GM18502 (cell line): Measurements from ENCODE around the gene RNPEP.
"Not testable (repeated sequence)": the region's sequence is repeated elsewhere in the genome, so short reads cannot be mapped to it uniquely, and the experiment has no call there.

Experiments used
- ATAC-seq: cut with Tn5 transposase; IDR thresholded peaks from one replicate; pipeline ENCODE4 v1.9.1; 2021; ENCODE audit warnings: mild to moderate bottlenecking; ENCODE audit not compliant: unreplicated experiment, poor library complexity

RNPEP gene

DNA sequence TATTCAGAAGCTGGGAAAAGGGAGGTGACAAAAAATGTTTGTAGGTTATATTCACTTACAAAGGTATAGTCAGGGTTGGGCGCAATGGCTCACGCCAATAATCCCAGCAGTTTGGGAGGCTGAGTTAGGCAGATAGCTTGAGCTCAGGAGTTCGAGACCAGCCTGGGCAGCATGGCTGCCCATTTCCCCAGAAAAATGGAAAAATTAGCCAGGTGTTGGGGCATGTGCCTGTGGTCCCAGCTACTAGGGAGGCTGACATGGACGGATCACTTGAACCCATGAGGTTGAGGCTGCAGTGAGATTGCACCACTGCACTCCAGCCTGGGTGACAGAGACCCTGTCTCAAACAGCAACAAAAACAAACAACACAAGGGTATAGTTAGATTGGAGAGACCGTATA is 24.1 kb upstream of the RNPEP start:
- no peak for ATAC-seq

DNA sequence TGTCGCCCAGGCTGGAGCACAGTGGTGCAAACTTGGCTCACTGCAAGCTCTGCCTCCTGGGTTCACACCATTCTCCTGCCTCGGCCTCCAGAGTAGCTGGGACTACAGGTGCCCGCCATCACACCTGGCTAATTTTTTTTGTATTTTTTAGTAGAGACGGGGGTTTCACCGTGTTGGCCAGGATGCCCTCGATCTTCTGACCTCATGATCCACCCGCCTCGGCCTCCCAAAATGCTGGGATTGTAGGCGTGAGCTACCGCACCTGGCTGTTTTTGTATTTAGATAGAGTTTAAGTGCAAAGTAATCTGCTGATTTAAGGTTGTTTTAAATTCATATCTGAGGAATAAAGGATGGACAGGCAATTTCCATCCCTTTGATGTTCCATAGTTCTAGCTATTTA is 20.1 kb upstream of the RNPEP start:
- ATAC-seq: not testable (repeated sequence)

DNA sequence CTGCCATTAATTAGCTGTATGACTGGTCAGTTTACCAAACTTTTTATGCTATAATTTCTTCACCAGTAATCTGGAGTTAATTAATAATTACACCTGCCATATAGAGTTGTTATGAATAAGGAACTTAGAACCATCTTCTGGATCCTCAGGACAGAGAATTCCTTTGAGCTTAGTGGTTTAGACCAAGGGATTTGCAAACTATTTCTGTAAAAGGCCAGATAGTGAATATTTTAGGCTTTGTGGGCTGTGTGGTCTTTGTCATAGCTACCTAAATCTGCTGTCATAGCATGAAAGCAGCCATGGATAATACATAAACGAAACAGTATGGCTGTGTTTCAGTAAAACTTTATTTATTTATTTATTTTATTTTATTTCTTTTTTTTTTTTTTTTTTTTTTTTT is 18.2 kb upstream of the RNPEP start:
- ATAC-seq: no peak

DNA sequence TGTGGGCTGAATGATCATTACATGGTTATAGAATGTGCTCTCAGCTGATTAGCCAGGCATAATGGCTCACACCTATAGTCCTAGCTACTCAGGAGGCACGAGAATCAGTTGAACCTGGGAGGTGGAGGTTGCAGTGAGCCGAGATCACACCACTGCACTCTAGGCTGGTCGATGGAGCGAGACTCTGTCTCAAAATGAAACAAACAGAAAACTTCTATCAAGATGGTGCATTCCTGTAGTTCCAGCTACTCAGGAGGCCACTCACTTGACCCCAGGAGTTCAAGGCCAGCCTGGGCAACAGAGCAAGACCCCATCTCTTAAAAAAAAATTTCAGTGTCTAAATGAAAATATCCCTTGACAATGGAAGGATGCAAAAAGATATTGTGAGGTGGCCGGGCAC is 16.3 kb upstream of the RNPEP start:
- ATAC-seq: no peak

DNA sequence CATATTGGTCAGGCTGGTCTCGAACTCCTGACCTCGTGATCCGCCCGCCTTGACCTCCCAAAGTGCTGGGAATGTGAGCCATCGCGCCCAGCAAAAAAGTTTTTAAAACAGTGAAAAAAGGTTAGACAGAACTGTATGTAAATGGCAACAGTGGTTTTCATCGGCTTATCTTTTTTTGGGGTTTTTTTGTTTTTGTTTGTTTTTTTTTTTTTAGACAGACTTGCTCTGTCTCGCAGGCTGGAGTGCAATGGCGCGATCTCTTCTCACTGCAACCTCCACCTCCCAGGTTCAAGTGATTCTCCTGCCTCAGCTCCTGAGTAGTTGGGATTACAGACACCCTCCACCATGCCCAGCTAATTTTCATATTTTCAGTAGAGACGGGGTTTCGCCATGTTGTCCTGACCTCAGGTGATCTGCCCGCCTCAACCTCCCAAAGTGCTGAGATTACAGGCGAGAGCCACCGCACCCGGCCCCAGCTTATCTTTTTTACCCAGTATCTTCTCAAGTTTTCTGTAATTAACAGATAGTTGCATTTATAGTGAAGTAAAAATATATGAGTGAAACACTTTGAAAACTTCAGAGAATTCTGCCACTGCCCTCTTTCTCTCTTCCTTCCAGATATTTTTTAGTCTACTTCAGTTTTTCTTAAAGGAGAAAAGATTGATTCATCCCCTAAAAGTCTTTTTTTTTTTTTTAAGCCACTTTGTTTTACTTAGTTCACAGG is 14.1 kb upstream of the RNPEP start:
- no peak for ATAC-seq

DNA sequence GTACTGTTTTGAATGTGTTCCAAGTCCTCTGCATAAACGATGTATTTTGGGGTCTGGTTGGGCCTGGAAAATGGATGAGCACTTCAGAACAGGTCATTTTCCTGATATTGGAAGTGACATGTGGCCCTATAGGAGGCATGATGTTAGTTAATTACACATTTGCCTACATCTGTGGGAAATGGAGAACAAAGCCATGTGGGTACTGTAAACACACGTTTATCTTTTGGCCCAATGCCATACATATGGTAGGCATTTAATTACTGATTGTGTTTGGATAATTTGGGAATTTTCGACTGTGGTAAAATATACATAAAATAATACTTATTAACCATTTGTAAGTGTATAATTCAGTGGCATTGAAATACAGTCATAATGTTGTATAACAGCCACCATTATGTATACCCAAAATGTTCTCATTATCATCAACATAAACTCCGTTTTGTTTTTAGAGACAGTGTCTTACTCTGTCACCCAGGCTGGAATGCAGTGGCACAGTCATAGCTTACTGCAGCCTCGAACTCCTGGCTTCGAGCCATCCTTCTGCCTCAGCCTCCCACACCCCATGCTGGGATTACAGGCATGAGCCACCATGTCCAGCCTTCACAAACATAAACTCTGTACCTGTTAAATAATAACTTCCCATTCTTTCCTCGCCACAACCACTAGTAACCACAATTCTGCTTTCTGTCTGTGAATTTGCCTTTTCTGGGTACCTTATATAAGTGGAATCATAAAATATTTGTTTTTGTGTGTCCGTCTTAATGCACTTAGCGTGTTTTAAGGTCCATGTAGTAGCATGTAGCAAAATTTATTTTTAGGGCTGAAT is 11.9 kb upstream of the RNPEP start:
- no peak for ATAC-seq

DNA sequence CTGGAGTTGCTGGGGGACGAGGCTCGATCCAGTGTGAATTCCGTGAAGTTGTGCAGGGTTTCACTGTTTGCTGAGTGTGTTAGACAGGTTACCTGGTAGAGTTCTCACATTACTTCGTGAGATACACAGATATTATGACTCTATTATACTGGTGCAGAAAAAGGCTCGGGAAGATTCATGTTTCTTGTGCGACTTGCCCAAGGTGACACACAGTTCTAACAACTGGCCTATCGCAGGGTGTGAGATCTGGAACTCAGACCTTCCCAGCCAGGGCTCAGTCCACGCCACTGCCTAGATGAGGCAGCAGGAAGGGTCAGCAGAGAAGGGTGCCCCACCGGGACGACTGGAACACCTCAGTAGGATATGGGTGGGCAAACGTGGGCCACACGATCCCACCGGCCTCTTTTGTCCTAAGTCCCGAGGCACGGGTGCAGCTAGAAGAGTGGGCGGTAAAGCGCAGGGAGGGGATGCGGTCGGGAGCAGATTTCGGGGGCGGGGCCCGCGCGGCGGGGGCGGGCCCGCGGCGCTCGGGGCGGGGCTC is 296 bp upstream of the RNPEP start:
- peak; percentile 81 for ATAC-seq

DNA sequence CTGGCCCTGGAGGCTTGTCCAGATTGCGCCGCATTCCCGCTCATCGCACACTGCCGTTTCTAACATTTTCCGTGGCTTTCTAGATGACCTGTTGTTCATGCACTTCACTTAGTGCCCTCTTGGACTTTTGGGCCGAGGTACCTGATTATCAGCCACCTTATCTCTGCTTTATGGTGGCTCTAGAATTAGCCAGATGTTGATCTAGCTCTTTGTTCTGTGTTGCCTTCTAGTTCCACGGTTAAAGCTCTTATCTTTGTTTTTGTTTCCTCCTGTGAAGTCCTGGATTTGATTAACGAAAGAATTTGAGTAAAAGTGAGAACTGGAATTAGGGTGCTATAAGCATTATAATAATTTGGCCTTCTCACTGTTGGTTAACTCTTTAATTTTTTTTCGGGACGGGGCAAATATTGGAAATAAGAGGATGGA is 945 bp downstream of the RNPEP start:
- no peak for ATAC-seq

DNA sequence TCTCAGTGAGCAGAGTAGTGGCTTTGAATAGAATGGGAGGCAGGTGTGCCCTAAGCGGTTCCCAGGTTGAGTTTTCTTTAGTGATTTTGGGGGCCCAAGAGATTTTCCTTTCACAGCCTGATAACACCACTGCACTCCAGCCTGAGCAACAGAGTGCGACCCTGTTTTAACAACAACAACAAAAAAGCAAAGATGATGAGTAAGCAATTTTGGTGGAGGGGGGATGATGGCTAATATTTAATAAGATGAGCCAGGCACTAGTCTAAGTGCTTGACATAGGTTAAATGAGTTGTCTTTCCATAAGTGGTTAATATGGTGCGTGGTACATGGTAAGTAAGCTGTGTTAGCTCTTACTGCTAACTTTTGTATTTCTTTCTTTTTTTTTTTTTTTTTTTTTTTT is 2.0 kb downstream of the RNPEP start:
- ATAC-seq: no peak

DNA sequence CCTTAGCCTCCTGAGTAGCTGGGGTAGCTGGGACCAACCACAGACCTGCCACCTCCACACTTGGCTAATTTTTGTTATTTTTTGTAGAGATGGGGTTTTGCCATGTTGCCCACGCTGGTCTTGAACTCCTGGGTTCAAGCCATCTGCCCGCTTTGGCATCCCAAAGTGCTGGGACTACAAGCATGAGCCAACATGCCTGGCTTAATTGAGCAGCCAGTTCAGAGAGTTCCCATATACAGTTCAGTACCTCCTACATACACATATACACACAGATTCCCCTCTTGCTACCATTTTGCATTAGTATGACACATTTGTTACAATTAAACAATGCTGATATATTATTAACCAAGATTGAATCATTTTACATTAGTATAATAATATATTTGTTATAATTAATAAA is 2.9 kb downstream of the RNPEP start:
- ATAC-seq: no peak

DNA sequence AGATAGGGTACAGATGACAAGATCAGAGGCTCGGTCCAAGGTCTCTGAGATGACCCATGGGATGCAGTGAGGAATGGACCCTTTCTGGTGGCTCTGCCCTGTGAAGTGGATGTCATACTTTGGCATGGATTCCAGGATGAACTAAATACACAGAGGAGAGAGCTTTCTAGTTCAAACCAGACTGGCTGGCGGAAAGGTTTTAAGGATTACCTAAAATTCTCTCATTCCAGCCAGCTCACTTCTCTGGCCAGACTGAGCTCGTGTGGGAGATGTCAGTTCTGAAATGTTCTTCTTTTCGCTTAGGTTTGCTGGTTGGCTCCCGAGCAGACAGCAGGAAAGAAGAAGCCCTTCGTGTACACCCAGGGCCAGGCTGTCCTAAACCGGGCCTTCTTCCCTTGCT is 6.2 kb downstream of the RNPEP start:
- ATAC-seq: no peak

DNA sequence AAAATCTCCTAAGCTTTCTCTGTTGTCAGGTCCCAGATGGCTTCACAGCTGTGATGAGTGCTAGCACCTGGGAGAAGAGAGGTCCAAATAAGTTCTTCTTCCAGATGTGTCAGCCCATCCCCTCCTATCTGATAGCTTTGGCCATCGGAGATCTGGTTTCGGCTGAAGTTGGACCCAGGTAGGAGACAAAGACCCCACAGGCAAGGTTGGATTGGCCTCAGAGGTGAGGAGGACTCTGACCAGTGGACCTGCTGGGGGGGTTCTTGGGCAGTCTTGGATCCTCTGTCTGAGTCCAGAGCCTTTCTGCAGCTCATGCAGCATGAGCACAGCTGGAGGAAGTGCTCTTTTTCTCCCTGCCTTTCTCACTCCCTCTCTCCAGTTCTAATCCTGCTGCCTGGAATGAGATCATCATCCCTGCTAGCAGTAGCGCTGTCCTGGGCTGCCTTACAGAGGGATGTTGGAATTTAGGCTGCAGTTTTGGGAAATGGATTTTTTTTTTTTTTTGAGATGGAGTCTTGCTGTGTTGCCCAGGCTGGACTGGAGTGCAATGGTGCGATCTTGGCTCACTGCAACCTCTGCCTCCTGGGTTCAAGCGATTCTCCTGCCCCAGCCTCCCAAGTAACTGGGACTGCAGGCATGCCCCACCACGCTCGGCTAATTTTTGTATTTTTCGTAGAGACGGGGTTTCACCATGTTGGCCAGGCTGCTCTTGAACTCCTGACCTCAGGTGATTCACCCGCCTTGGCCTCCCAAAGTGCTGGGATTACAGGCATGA is 7.1 kb downstream of the RNPEP start:
- no peak for ATAC-seq

DNA sequence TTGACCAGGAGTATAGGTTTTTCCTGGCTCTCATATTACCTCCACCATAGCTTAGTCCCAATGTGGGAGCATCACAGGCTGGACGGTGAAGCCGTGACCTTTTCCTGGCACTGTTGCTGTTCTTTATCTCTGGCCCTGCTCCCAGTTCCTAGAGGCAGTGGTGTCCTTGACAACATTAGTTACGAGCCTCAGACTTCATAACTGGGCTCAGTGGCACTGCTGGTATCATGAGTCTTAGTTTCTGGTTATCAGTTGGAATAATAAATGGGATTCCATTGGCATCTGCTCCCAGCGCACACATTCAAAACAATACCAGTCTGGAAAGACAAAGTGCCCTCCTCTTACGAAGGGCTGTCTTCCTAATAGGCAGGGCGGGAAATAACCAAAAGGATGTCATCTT is 8.0 kb downstream of the RNPEP start:
- no peak for ATAC-seq

DNA sequence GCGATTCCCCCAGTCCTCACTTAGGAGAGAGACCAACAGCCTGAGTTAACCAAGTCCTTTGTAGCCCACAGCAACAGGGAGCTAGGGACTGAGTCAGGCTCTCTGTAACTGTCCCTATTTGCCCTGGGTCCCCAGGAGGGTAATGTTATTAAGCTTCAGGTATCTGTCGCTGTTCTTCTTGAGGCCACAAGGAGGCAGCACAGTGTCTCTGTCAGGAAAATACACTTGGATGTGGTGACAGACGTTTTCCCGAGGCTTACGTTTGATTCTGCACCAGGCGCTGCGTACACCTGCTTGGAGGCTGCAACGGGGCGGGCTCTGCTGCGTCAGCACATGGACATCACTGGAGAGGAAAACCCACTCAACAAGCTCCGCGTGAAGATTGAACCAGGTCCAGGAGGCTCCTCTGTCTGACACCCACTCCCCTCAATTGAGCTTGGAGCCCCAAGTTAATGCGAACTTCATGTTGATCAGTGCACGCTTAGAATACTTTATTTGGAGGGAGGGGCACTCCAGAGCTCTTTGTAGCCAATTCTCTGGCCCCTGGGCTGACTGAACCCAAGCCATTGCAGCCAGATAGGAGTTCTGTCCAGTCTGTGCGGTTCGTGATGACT is 17.3 kb downstream of the RNPEP start:
- ATAC-seq: no peak

DNA sequence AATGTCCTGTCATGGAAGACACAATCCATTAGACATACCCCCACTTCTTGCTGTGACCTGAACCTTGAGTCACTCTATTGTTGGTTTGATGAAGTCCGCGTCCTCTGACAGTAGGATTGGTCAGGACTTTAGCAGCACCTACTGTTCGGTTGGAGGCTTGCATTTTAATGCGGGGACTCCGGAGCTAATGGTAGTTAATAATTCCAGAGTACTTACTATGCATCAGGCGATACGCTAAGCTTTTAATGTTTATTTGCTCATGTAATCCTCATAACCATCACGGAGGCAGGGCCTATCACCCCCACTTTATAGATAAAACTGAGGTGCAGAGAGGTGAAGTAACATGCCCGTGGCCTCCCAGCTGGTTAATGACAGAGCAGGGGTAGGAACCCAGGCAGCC is 20.1 kb downstream of the RNPEP start:
- no peak for ATAC-seq

DNA sequence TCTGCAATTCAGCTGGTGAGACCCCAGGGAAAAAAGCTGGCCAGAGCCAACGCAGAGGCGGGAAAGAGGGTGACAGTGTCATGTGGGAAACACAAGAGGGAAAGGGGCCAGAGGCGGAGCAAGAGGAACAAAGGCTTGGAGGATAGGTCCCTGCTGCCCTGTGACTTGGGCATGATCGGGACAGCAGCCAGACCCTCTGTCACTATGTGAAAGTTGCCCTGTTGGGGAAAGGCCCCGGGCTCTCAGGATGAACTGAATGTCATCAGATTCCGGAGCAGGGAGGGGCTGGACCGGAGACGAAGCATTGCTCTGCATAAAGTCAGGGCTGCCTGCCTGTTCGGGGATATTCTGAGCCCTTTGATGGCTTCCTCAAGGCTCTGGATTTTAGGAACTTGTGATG is 22.3 kb downstream of the RNPEP start:
- no peak for ATAC-seq

DNA sequence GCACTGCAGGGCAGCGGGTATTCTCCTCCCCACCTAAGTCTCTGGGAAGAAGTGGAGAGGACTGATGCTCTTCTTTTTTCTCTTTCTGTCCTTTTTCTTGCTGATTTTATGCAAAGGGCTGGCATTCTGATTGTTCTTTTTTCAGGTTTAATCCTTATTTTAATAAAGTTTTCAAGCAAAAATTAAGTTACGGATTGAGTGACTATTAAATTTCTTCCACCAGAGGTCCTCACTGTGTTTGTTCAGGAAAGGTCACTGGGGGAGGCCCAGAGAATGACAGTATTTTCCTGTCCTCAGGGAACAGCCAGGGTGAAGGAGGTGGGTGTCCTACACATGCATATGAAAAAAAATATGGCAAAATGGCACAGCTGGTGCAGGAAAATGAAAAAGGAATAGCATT is 23.5 kb downstream of the RNPEP start:
- ATAC-seq: no peak

DNA sequence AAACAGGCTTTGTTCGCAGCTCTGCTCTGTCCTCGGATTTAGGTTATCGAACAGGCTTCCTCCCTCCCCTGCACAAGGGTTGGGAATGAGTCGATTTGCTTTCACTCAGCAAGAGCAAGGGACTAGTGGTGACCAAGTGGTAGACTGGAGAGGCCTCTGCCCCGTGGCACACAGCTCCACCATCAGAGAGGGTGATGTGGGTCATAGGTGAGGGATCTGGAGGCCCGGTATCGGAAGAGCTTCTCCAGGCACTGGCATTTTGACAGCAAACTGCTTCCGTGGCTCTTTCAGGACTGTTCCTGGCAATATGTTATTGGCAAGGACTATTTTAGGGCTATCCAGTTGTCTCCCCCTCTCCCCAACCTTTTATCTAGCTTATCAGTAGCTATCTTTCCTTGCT is 24.9 kb downstream of the RNPEP start:
- ATAC-seq: no peak

DNA sequence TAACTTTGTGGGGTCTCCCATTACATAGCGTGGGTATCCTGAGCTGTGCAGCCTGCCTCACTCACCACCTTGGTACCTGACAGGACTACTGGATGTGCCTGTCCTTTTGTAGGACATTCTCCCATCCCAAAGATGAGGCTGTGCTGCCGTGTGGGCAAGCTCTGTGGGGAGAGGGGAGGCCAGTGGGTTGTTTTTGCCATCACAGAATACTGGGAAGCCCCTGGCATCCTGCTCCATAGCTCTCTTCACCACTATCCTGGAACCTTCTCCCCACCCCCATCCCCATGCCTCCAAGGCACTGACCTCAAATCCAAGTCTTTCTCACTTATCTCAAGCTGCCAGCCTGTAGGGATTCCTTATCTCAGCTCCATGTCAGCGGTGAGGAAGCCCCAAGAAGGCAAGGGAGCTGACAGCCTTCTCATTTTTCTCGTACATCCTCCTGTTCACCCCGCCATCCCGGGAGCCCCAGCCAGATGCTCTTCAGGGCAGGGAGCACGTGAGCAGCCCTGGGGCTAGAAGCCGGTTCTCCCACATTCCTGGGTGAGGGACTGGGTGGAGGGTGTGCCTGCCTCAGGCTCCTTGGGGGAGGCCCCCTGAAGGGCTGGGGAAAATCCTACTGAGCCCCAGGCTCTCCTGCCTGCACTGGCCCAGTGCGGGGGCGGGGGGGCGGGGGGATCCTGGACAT is 25.5 kb downstream of the RNPEP start:
- ATAC-seq: no peak
